Upper lobe of left lung (tissue), 6 donors: ENCODE data around the gene SUSD6. TPM values are rescaled to one million over a fixed set of nuclear protein-coding genes. Genes with fewer than 3 reads are reported as not detected.
A peak's percentile ranks its signal among the peaks of the same experiment; 100 is the strongest.

ENCODE experiments used
- ATAC-seq, 2 donors: fragments of 200-7000 bp; cut with Tn5 transposase; one replicate each; pipeline ENCODE4 v1.9.1; 2022; ENCODE audit warnings: mild to moderate bottlenecking in 2 of 2, moderate library complexity in 2 of 2; ENCODE audit not compliant: low FRiP score in 2 of 2
- DNase-seq, 2 donors: peaks; one replicate each; pipeline ENCODE4 v3.0.0-alpha.2; 2019 to 2020
- H3K27ac ChIP-seq, 4 donors: fragments of 200-600 bp; sonication (generic); one replicate each; pipeline ENCODE4 v1.5.1; 2016 to 2019
- H3K27me3 ChIP-seq, 4 donors: fragments of 200-600 bp; sonication (generic); one replicate each; pipeline ENCODE4 v1.5.1; 2017 to 2019
- H3K36me3 ChIP-seq, 4 donors: fragments of 200-600 bp; sonication (generic); one replicate each; pipeline ENCODE4 v1.5.1; 2016 to 2019
- H3K4me1 ChIP-seq, 4 donors: fragments of 200-600 bp; sonication (generic); one replicate each; pipeline ENCODE4 v1.5.1; 2018 to 2019
- H3K4me3 ChIP-seq, 4 donors: fragments of 200-600 bp; sonication (generic); one replicate each; pipeline ENCODE4 v1.5.1; 2017 to 2019; ENCODE audit warnings: mild to moderate bottlenecking in 2 of 4, moderate library complexity in 1 of 4
- H3K9me3 ChIP-seq, 4 donors: fragments of 200-600 bp; sonication (generic); one replicate each; pipeline ENCODE4 v1.5.1; 2018 to 2019
- EP300 ChIP-seq, 4 donors: sonication (generic); formaldehyde crosslinking; IDR thresholded peaks; one replicate each; pipeline ENCODE4 v1.5.1; 2017; ENCODE audit warnings: antibody characterized with exemption in 4 of 4, control low read depth in 2 of 4
- POLR2A ChIP-seq, 4 donors: fragments of 450-650 bp; IDR thresholded peaks; one replicate each; pipeline ENCODE4 v1.5.1; 2016 to 2017; ENCODE audit warnings: antibody characterized with exemption in 4 of 4, mild to moderate bottlenecking in 2 of 4
- POLR2AphosphoS5 ChIP-seq, 2 donors: sonication (generic); formaldehyde crosslinking; IDR thresholded peaks; one replicate each; pipeline ENCODE4 v1.5.1; 2017; ENCODE audit warnings: antibody characterized with exemption in 2 of 2
- WGBS, 2 donors: methylation state at CpG; one replicate each; pipeline ENCODE4 v1.1.5; 2017 to 2018; 5-methylcytosine and 5-hydroxymethylcytosine counted together
- total RNA-seq, 6 donors: library from RNA; depleted of rRNA in 4 of 6; stranded (reverse); fragments of >200 nt in 4 of 6; gene quantifications; one replicate each; pipeline versions ENCODE4 v1.1.0 to v1.2.1, GENCODE V29; 2016 to 2021
- TF ChIP-seq, protein P1 (sequence below), 6 experiments: fragments of 450-650 bp in 4 of 6; fragments of 200-600 bp in 2 of 6; sonication (generic) in 2 of 6; IDR thresholded peaks; one replicate each; pipeline ENCODE4 v1.5.1; 2016 to 2019; ENCODE audit warnings: antibody characterized with exemption in 6 of 6
- donor health status: DM: no; HTN: no; CAD: no; lungs with moderate emphysema.
- donor health status: DM: no; HTN: yes; CAD: no; lungs with severe emphysema.

The SUSD6 gene
- total RNA-seq, 6 donors from 2014 or later, result 63.4 to 90.4 (median 81.6) TPM

DNA sequence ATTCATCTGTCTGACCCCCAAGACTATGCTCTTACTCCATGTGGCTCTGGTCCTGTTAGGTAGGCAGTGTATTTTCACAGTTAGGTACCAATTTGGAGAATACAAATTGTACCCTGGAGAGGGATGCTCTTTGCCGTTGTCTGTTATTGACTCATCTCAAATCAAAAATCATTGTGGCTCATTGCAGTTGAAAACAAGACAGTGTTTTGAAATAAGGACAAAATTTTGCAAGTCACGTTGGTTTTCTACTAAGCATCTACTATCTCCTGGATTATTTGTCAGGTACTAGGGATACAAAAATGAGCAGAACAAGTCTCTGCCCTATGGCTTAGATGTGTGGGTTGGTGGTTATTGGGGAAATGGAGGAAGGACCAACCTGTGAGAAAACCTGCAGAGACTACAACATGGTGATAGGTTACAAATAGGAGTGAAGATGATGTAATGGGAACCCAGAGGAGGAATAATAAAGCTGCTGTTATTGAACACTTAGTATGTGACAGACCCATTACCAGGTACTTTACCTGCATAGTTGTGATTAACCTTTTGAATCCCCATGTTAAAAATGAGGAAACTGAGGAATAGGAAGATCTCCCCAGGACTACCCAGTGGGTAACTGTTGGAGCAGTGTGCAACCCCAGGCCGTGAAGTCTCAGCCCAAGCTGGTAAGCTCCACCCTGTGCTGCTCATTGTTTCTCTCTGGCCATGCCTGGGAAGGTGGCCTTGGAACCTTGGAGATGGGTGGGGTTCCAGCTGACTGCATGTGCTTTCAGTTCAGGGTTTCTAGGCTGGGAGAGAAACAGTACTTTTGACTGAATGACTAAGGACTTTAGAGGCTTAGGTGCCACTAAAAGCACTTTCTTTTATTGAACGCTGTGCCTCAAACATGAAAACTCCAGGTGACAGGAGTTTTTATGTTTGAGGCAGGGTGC, 82.7 kb downstream of the SUSD6 start:
- DNase-seq (peak in 1 of 2 donors; percentile 63), ATAC-seq (peak; percentile 26 to 60)
- Histone ChIP-seq H3K4me3 (no peak overlapping the region), H3K4me1 (peaks cover 65 to 73% (median 71%) of the 10 kb centered on the region in 4 donors), H3K27ac (peak overlapping the region; percentile 76 to 89 (median 83)), H3K27me3 (no peaks in the 10 kb centered on the region), H3K9me3 (no peaks in the 10 kb centered on the region), H3K36me3 (peaks cover 0 to 6% (median 0%) of the 10 kb centered on the region in 4 donors)
- TF ChIP-seq POLR2A (IDR thresholded peaks at IDR 0.05), result no peak
- TF ChIP-seq POLR2AphosphoS5 (IDR thresholded peaks at IDR 0.05), result no peak
- TF ChIP-seq, protein P1, sequence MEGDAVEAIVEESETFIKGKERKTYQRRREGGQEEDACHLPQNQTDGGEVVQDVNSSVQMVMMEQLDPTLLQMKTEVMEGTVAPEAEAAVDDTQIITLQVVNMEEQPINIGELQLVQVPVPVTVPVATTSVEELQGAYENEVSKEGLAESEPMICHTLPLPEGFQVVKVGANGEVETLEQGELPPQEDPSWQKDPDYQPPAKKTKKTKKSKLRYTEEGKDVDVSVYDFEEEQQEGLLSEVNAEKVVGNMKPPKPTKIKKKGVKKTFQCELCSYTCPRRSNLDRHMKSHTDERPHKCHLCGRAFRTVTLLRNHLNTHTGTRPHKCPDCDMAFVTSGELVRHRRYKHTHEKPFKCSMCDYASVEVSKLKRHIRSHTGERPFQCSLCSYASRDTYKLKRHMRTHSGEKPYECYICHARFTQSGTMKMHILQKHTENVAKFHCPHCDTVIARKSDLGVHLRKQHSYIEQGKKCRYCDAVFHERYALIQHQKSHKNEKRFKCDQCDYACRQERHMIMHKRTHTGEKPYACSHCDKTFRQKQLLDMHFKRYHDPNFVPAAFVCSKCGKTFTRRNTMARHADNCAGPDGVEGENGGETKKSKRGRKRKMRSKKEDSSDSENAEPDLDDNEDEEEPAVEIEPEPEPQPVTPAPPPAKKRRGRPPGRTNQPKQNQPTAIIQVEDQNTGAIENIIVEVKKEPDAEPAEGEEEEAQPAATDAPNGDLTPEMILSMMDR (IDR thresholded peaks at IDR 0.05), result no peak
- no peak for TF ChIP-seq EP300 (IDR thresholded peaks at IDR 0.05)
- WGBS, 2 donors, result 46 to 56% methylated on average over 4 of the region's 4 CpGs

DNA sequence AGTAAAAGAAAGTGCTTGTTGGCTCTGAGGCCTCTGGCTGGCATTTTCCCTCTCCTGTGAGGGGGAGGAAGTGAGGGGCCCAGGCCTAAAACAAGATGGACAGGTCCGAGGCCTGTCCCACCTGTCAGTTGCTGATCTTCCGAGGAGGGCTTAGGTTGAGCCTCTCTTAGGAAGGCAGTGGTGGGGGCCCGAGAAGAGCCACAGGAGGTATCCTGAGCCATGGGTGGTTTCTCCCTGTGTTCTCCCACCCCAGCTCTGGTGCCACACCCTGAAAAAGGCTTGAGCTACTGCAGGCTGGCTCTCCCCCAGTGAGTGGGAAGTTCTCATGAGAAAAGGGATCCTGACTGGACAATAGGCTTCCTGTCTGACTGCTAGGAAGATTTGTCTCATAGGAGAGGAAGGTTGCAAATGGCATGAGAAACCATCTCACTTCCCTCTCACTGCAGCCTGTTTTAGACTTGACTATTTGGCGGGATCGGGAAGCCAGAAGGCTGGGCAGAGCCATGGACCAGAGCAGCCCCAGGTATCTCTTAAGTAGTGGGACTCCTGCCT, 83.4 kb downstream of the SUSD6 start:
- peaks cover 70 to 77% (median 74%) of the 10 kb centered on the region in 4 donors for H3K4me1 ChIP-seq
- H3K4me3 ChIP-seq, result no peak overlapping the region
- H3K9me3 ChIP-seq, result no peaks in the 10 kb centered on the region
- no peaks in the 10 kb centered on the region for H3K27me3 ChIP-seq
- ATAC-seq, result peak in 1 of 2 donors; percentile 56
- H3K36me3 ChIP-seq, result peaks cover 0 to 6% (median 0%) of the 10 kb centered on the region in 4 donors
- 34 to 46% methylated on average over 5 of the region's 5 CpGs for WGBS, 2 donors
- H3K27ac ChIP-seq, result peak overlapping the region; percentile 76 to 89 (median 83)
- no peak for TF ChIP-seq EP300 (IDR thresholded peaks at IDR 0.05)
- peak; percentile 19 to 22 for TF ChIP-seq POLR2AphosphoS5 (IDR thresholded peaks at IDR 0.05)
- peak in 1 of 2 donors; percentile 47 for DNase-seq

DNA sequence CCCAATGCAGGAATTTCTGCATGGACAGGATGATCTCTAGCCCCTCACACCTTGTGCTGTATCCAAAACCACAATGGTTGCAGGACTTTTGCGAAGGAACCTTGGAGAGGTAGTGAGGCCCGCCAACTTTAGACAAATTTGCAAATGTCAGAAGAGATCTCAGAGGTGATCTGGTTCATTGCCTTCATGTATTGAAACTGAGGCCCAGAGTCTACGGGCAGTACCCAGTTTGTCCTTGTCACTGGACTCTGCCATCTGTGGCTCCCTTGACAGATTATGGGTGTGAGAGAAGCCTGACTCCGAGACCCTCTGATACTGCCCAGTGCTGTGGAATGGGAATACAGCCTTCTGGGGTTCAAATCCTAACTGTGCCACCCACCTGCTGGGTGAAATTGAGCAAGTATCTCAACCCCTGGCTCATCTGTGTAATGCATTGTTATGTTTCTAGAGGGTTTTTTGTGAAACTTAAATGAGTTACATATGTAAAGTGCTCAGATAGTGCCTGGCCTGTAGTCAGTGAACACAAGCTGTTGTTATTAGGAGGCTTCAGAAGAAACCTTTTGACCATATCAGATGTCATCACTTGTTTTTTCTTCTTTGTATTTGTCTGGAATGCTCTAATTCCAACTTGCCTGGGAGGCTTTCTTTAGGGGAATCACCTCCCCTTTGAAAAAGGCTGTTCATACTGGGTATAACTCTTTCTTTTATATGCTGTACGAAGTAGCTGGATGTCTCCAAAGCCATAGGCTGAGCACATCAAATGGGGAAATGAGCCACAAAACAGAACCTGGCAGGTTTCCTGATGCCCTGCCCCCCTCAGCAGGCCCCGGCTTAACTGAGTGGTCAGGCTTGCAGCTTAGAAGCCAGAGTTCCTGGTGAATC, 84.2 kb downstream of the SUSD6 start:
- Histone ChIP-seq H3K9me3 (no peaks in the 10 kb centered on the region), H3K36me3 (peaks cover 0 to 6% (median 0%) of the 10 kb centered on the region in 4 donors), H3K27ac (peak overlapping the region; percentile 76 to 89 (median 83)), H3K27me3 (no peaks in the 10 kb centered on the region), H3K4me3 (no peak overlapping the region), H3K4me1 (peaks cover 68 to 85% (median 81%) of the 10 kb centered on the region in 4 donors)
- WGBS, 2 donors, result 61 to 69% methylated on average over 6 of the region's 6 CpGs
- TF ChIP-seq, protein P1 (IDR thresholded peaks at IDR 0.05), result no peak
- TF ChIP-seq EP300 (IDR thresholded peaks at IDR 0.05), result no peak
- no peak for TF ChIP-seq POLR2A (IDR thresholded peaks at IDR 0.05)
- TF ChIP-seq POLR2AphosphoS5 (IDR thresholded peaks at IDR 0.05), result no peak
- DNase-seq, result peak in 1 of 2 donors; percentile 75
- ATAC-seq, result peak; percentile 27 to 47

DNA sequence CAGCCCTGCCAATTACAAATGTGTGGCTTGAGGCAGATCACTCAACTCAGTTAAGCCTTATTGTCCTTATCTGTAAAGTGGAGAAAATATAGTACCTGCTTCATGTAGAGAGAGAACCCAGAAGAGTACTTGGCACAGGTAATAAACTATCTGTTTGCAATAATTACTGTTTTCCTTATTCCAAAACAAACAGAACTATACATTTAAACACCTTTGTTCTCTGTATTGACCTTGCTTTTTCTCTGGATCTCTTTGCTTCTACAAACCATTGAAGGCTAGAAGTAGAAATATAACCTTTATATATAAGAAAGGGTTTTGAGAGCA, 84.8 kb downstream of the SUSD6 start:
- H3K4me1 ChIP-seq, result peaks cover 70 to 91% (median 86%) of the 10 kb centered on the region in 4 donors

More for the DNA sequence above, 84.8 kb downstream of the SUSD6 start:
- ATAC-seq, result no peak
- Histone ChIP-seq H3K36me3 (no peaks in the 10 kb centered on the region), H3K9me3 (no peaks in the 10 kb centered on the region), H3K4me3 (no peak overlapping the region), H3K27me3 (no peaks in the 10 kb centered on the region), H3K27ac (peak overlapping the region; percentile 76 to 89 (median 83))
- no peak for TF ChIP-seq POLR2A (IDR thresholded peaks at IDR 0.05)
- TF ChIP-seq, protein P1 (IDR thresholded peaks at IDR 0.05), result no peak
- no peak for DNase-seq
